GM12872 (cell line): Measurements from ENCODE around the gene ODAD3.
A peak's percentile ranks its signal among the peaks of the same experiment; 100 is the strongest.

Source experiments
- CTCF ChIP-seq: IDR thresholded peaks from 3 replicates; pipeline ENCODE4 v1.5.1; 2011; ENCODE audit warnings: low read depth, mild to moderate bottlenecking, low read length, moderate library complexity; ENCODE audit not compliant: insufficient read depth

The ODAD3 gene

GRCh38 chr19:11380653-11381537 is 54.0 kb downstream of the ODAD3 start:
- peak; percentile 82 for TF ChIP-seq CTCF

- TF ChIP-seq CTCF, result no peak
Observed at GRCh38 chr19:11379857-11380350, 55.0 kb downstream of the ODAD3 start.

- TF ChIP-seq CTCF, result peak; percentile 78
Observed at GRCh38 chr19:11378319-11379189, 56.4 kb downstream of the ODAD3 start.

- no peak for TF ChIP-seq CTCF
Observed at GRCh38 chr19:11377756-11378155, 57.2 kb downstream of the ODAD3 start.

GRCh38 chr19:11377237-11377636 is 57.7 kb downstream of the ODAD3 start:
- TF ChIP-seq CTCF, result no peak

GRCh38 chr19:11375143-11375948 is 59.6 kb downstream of the ODAD3 start:
- no peak for TF ChIP-seq CTCF
